HG02678 (cell line): ENCODE data around the gene COL4A5.
A peak's percentile ranks its signal among the peaks of the same experiment; 100 is the strongest.

Source experiments
- ATAC-seq: cut with Tn5 transposase; IDR thresholded peaks from one replicate; pipeline ENCODE4 v1.9.1; 2021; ENCODE audit warnings: mild to moderate bottlenecking, moderate library complexity; ENCODE audit not compliant: unreplicated experiment

The COL4A5 gene

GRCh38 chrX:108640817-108641216 lies 201.2 kb downstream of the COL4A5 start:
- no peak for ATAC-seq

GRCh38 chrX:108641589-108642272 lies 202.1 kb downstream of the COL4A5 start:
- ATAC-seq = no peak

DNA sequence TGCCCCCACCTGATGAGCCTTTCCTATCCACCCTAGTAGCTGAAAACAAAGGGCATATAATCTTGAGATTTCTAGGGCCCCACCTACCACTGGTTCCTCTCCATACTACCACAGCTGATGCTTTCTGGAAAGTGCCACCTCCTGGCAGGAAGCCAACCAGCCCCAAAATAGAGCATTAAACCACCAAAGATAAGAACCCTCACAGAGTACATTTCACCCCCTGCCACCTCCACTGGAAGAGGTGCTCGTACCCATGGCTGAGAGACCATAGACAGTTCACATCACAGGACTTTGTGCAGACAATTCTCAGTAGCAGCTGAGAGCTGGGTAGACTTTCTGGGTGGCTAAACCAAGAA lies 202.6 kb downstream of the COL4A5 start:
- ATAC-seq = no peak

GRCh38 chrX:108664701-108665100 lies 225.1 kb downstream of the COL4A5 start:
- ATAC-seq = no peak

DNA sequence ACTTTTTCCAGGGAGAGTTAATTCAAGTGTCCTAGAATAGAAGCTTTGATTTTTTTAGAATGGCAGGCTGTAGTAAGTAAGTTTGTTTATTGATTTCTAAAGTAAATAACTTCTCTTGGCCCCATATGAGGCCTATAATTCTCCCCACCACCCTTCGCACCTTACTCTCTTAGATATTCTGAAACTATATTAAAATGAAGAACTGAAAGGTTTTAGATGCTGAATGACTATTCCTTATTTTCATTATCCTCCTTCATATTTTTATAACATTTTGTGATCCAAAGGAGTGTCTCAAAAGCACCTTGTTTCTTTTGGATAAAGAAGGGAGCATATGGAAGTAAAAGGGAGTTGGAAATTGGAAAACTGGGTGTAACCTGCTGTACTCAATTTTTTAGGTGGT lies 226.5 kb downstream of the COL4A5 start:
- ATAC-seq = no peak

- ATAC-seq = no peak
Observed at GRCh38 chrX:108671526-108671925, 231.9 kb downstream of the COL4A5 start.

DNA sequence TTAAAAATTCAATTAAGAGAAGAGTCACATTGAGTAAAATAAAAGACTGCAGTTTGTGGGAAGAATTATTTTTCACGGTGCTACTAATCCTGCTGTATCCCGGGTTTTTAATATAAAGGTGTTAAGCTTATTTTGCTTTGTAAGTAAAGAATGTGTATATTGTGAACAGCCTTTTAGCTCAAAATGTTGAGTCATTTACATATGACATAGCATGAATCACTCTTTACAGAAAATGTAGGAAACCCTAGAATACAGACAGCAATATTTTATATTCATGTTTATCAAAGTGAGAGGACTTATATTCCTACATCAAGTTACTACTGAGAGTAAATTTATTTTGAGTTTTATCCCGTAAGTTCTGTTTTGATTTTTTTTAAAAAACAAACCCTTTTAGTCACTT lies 257.1 kb downstream of the COL4A5 start:
- no peak for ATAC-seq

DNA sequence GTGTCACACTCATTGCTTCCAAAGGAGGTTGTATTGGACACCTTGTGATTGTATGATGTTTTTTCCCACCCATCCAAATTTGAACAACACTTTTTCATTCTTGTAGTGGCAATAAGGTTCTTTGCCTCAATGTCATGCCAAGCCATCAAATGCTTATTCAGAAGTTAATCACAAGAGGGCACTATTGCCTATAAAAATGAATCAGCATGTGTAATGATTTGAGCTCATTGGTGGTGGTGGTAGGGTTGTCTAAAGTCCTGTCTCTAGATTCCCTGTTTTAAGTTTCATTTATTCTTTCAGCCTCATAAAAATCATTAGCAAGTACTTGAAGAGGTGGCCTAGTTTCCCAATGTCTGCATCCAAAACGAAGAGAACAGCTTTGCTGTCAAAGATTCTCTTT lies 259.7 kb downstream of the COL4A5 start:
- no peak for ATAC-seq

DNA sequence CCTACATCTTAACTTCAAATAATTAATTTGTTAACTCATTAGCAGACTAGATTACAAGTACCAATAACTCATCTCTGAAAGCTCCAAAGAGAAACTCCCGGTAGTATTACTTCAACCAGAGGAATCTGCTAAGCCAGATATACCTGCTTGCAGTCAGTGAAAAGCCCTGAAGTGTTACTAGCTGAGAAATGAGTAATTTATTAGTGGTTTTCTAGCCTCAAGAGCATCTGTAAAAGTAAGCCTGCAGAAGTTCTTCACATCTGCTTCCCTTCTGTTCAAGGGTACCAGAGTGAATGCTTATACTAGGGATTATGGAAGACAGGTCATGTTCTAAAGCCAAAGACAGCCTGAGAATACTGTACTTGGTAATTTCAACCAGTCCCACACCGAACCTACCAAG lies 262.0 kb downstream of the COL4A5 start:
- ATAC-seq = peak; percentile 43

- ATAC-seq = no peak
Observed at GRCh38 chrX:108702530-108702929, 262.9 kb downstream of the COL4A5 start.

DNA sequence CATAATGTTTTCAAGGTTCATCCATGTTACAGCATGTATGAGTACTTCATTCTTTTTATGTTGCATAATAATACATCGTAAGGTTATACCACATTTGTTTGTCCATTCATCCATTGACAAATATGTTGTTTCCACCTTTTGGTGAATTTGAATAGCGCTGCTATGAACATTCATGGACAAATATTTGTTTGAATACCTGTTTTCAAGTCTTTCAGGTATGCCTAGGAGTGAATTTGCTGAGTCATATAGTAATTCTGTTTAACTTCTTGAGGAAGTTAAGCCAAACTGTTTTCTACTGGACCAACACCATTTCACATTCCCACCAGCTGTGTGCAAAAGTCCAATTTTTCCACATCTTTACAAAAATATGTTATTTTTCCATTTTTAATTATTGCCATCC lies 265.2 kb downstream of the COL4A5 start:
- ATAC-seq = no peak

- no peak for ATAC-seq
Observed at GRCh38 chrX:108712886-108713285, 273.2 kb downstream of the COL4A5 start.

DNA sequence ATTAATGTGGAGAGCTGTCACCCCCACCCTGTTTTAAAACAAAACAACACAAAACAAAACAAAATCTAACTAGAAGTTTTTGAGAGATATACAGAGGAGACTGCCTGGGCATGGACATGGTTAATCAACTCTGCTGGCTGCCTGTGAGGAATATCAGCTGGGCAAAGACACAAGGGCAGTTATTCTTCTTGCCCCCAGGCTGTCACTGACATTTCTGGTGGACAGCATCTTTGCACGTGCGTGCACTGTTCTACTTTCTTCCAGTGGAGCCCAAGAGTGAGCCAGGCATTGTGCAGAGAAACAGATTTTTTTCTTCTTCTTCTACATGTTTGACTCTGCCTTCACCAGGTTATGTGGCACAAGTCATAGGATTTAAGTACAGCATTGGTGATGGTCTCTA lies 282.9 kb downstream of the COL4A5 start:
- no peak for ATAC-seq

- ATAC-seq = no peak
Observed at GRCh38 chrX:108726748-108727147, 287.1 kb downstream of the COL4A5 start.

DNA sequence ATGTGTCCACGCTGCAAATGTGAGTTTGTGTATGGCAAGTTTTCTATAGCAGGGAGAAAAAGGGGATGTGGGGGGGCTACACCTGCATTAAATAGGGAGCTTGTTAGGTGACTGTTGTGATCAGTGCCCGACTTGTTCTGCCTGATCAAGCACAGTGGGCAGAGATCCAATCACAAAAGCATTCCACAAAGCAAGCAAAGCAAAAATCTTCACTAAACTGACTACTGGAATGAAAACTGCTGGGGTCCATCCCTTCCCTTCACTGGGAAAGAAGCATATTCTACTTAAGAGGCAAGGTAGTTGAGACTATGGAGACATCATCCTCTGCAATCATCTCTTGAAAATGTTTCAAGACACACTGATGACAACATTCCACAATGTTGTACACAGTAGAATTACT lies 291.5 kb downstream of the COL4A5 start:
- ATAC-seq = no peak

DNA sequence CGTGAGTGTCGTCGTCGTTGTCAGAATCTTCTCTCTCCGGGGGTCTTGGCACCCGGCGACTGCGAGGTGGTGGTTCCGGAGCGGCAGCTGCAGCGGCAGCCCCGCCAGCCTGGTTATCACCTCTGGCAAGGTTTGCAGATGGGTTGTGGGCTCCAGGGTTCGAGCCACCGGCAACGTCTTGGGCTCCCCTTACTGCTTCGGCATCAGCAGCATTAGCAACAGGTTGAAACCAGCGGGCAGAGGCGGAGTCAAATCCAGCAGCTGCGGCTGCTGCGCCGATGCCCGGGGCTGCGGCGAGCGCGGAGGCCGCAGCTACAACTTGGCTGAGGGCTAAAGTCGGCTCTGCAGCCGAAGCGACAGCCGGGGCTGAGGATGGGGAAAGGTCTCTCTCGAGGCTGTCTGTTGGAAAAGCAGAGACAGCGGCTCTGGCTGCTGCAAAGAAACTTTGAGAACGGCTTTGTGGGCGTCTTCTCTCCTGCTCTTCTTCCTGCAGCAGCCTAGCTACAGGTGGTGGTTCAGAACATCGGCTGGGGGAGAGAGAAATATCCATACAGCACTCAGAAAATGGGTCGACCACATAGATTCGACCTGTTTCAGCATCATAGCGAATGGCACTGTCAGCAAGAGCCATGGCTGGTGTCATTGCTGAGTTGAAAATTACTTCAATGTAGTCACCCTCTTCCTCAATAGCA lies 293.1 kb downstream of the COL4A5 start:
- ATAC-seq = no peak

DNA sequence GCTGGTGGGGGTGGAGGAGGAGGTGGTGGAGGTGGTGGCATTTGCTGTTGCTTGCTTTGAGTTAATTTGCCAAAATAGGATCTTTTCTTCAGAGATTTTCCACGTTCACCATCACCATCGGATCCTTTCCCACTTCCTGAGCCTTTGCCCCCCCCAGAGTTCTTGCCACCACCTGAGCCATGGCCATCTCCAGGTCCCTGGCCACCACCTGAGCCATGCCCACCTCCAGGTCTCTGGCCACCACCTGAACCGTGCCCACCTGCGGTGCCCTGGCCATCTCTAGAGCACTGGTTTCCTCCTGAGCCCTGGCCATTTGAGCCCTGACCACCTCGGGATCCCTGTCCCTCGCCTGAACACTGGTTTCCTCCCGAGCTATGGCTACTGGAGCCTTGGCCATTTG lies 294.8 kb downstream of the COL4A5 start:
- ATAC-seq = no peak

- ATAC-seq = peak; percentile 40
Observed at GRCh38 chrX:108735091-108735678, 295.5 kb downstream of the COL4A5 start.

DNA sequence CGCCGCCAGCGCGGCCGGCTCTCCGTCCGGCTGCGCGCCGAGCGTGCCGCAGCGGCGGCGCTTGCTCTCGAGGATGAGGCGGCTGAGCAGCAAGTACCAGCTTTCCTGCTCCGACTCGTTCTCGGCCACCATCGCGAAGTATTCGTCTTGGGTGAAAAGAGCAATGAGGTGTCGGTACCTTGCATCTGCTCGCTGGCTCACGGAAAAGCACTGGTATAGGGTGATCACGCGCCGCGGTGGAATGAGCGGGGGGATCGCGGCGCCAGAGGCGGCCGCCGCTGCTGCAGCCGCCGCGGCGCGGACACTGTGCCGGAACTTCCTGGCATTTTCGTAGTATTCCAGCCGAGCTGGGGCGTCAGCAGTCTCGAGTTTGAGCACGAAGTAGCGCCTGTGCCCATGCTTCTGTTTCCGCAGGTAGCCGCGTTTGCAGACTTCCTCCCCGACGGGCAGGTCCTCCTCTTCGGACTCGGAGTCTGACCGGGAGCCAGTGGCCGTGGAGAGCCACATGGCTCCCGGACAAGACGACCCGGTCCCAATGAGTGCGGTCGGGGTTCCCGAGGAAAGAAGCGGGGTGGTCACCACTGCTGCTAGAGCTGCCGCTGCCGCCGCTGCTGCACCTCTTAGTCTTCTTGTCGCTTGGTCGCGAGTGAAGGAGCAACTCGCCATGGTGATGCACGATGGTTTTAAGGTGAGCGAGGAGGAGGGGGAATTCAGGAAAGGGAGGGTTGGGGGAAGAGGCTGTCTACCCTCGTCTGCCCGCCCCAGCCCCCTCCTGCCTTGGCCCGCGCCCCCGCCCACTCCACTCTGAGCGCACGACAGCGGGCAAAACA lies 296.3 kb downstream of the COL4A5 start:
- peak; percentile 34 for ATAC-seq

GRCh38 chrX:108736509-108737479 lies 297.2 kb downstream of the COL4A5 start, which contains the start of gene IRS4:
TSS of gene IRS4 (minus strand) at chrX:108736563.
- no peak for ATAC-seq
